ENCODE measurements around the gene GRK3. TPM values are rescaled to one million over a fixed set of nuclear protein-coding genes. Genes with fewer than 3 reads are reported as not detected.

GRK3 gene
- total and polyA plus RNA-seq, 10 of the 15 experiments (the other 5 are each of a cell fraction or from before 2014, with no cell fraction given) = 3.1 to 35.1 (median 14.7) TPM

GRCh38 chr22:25572708-25573171 is 8.3 kb downstream of the GRK3 start (continued):
- TF ChIP-seq RUNX3 (IDR thresholded peaks at IDR 0.05; ENCODE audit: low read length) (peak; percentile 62; the same call in 1 of the 2 replicates), BACH1 (IDR thresholded peaks at IDR 0.05; ENCODE audit: borderline replicate concordance) (peak; percentile 89), TCF12 (IDR thresholded peaks at IDR 0.05; ENCODE audit: low read depth, low read length) (0 out of 2 replicates have a peak, but pooled peaks have one; percentile 50), NFYA (IDR thresholded peaks at IDR 0.05; ENCODE audit: borderline replicate concordance, low read depth, low read length) (no peak), ZNF24 (IDR thresholded peaks at IDR 0.05) (peak; percentile 73), SREBF2 (IDR thresholded peaks at IDR 0.05; ENCODE audit: low read length) (no peak), CBFB (IDR thresholded peaks at IDR 0.05; ENCODE audit: low read depth) (0 out of 2 replicates have a peak, but pooled peaks have one; percentile 33), RAD21 (IDR thresholded peaks at IDR 0.05; ENCODE audit: insufficient read depth, low read depth, low read length) (no peak), TARDBP (IDR thresholded peaks at IDR 0.05; ENCODE audit: borderline replicate concordance) (no peak), NR2C1 (IDR thresholded peaks at IDR 0.05) (no peak), MYC (IDR thresholded peaks at IDR 0.05; ENCODE audit: insufficient read depth, insufficient read length, insufficient replicate concordance, low read length, severe bottlenecking) (no peak), KDM1A (IDR thresholded peaks at IDR 0.05; ENCODE audit: borderline replicate concordance) (no peak), BCL11A (IDR thresholded peaks at IDR 0.05; ENCODE audit: low read depth, low read length) (peak; percentile 93), KLF5 (IDR thresholded peaks at IDR 0.05; ENCODE audit: partially characterized antibody) (no peak), HDAC6 (IDR thresholded peaks at IDR 0.05; ENCODE audit: unreplicated experiment) (no peak), ESRRA (IDR thresholded peaks at IDR 0.05; ENCODE audit: low read length) (no peak), NBN (IDR thresholded peaks at IDR 0.05) (peak; percentile 79), JUND (IDR thresholded peaks at IDR 0.05; ENCODE audit: low read depth, low read length) (peak; percentile 67; the same call in 1 of the 2 replicates), ASH2L (IDR thresholded peaks at IDR 0.05; ENCODE audit: borderline replicate concordance, low read depth) (no peak), ZNF217 (IDR thresholded peaks at IDR 0.05) (peak; percentile 88; the same call in 1 of the 2 replicates), SMARCA5 (IDR thresholded peaks at IDR 0.05) (peak; percentile 15), RFX5 (IDR thresholded peaks at IDR 0.05; ENCODE audit: low read depth, low read length) (no peak), BMI1 (IDR thresholded peaks at IDR 0.05; ENCODE audit: borderline replicate concordance) (peak; percentile 83; the same call in 1 of the 2 replicates), IRF4 (IDR thresholded peaks at IDR 0.05; ENCODE audit: low read depth, low read length) (0 out of 2 replicates have a peak, but pooled peaks have one; percentile 39)
- TF ChIP-seq, protein P1, sequence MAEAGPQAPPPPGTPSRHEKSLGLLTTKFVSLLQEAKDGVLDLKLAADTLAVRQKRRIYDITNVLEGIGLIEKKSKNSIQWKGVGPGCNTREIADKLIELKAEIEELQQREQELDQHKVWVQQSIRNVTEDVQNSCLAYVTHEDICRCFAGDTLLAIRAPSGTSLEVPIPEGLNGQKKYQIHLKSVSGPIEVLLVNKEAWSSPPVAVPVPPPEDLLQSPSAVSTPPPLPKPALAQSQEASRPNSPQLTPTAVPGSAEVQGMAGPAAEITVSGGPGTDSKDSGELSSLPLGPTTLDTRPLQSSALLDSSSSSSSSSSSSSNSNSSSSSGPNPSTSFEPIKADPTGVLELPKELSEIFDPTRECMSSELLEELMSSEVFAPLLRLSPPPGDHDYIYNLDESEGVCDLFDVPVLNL (IDR thresholded peaks at IDR 0.05; ENCODE audit: low read depth, low read length) = no peak
- TF ChIP-seq, protein P2, sequence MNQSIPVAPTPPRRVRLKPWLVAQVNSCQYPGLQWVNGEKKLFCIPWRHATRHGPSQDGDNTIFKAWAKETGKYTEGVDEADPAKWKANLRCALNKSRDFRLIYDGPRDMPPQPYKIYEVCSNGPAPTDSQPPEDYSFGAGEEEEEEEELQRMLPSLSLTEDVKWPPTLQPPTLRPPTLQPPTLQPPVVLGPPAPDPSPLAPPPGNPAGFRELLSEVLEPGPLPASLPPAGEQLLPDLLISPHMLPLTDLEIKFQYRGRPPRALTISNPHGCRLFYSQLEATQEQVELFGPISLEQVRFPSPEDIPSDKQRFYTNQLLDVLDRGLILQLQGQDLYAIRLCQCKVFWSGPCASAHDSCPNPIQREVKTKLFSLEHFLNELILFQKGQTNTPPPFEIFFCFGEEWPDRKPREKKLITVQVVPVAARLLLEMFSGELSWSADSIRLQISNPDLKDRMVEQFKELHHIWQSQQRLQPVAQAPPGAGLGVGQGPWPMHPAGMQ (IDR thresholded peaks at IDR 0.05; ENCODE audit: borderline replicate concordance) = no peak
- TF ChIP-seq, protein P3, sequence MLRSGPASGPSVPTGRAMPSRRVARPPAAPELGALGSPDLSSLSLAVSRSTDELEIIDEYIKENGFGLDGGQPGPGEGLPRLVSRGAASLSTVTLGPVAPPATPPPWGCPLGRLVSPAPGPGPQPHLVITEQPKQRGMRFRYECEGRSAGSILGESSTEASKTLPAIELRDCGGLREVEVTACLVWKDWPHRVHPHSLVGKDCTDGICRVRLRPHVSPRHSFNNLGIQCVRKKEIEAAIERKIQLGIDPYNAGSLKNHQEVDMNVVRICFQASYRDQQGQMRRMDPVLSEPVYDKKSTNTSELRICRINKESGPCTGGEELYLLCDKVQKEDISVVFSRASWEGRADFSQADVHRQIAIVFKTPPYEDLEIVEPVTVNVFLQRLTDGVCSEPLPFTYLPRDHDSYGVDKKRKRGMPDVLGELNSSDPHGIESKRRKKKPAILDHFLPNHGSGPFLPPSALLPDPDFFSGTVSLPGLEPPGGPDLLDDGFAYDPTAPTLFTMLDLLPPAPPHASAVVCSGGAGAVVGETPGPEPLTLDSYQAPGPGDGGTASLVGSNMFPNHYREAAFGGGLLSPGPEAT (IDR thresholded peaks at IDR 0.05; ENCODE audit: low read depth) = peak; percentile 81; the same call in 1 of the 2 replicates
- TF ChIP-seq, protein P4, sequence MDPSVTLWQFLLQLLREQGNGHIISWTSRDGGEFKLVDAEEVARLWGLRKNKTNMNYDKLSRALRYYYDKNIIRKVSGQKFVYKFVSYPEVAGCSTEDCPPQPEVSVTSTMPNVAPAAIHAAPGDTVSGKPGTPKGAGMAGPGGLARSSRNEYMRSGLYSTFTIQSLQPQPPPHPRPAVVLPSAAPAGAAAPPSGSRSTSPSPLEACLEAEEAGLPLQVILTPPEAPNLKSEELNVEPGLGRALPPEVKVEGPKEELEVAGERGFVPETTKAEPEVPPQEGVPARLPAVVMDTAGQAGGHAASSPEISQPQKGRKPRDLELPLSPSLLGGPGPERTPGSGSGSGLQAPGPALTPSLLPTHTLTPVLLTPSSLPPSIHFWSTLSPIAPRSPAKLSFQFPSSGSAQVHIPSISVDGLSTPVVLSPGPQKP (IDR thresholded peaks at IDR 0.05; ENCODE audit: low read depth, low read length) = no peak

All from GM12878 (cell line).